GM12878 (cell line): ENCODE data around the gene SNX33.

Experiments
- CTCF ChIP-seq, 3 experiments: IDR thresholded peaks in 2 of 3; conservative IDR thresholded peaks in 1 of 3; 2 replicates each; pipeline ENCODE4 v1.5.1; 2011; ENCODE audit warnings: low read depth in 3 of 3, low read length in 3 of 3, mild to moderate bottlenecking in 3 of 3, control low read depth in 2 of 3, moderate library complexity in 2 of 3, inconsistent platforms in 1 of 3, mixed read lengths in 1 of 3; ENCODE audit not compliant: control insufficient read depth in 2 of 3, insufficient read depth in 1 of 3; ENCODE audit errors: extremely low read depth in 1 of 3
- EP300 ChIP-seq, 2 experiments: fragments of 150-350 bp in 1 of 2; IDR thresholded peaks; 2 replicates each; pipeline ENCODE4 v1.6.1; 2011 to 2012; ENCODE audit warnings: low read depth in 2 of 2, low read length in 2 of 2, borderline replicate concordance in 1 of 2, improper control_type of control experiment in 1 of 2, inconsistent platforms in 1 of 2; ENCODE audit not compliant: control insufficient read depth in 1 of 2
- ESRRA ChIP-seq: IDR thresholded peaks from 2 replicates; pipeline ENCODE4 v1.6.1; 2012; ENCODE audit warnings: mild to moderate bottlenecking, low read length, improper control_type of control experiment
- EZH2 ChIP-seq: IDR thresholded peaks from 2 replicates; pipeline ENCODE4 v1.6.1; 2012; ENCODE audit warnings: low read depth, mild to moderate bottlenecking, control low read depth, inconsistent platforms, low read length, borderline replicate concordance; ENCODE audit not compliant: control insufficient read depth
- GABPA ChIP-seq: IDR thresholded peaks from 2 replicates; pipeline ENCODE4 v1.6.1; 2014; ENCODE audit warnings: antibody characterized with exemption, low read depth, mild to moderate bottlenecking, inconsistent platforms
- MAX ChIP-seq: IDR thresholded peaks from 2 replicates; pipeline ENCODE4 v1.6.1; 2012; ENCODE audit warnings: low read depth, low read length, improper control_type of control experiment
- RAD51 ChIP-seq: fragments of 450-650 bp; IDR thresholded peaks from 2 replicates; pipeline ENCODE4 v1.6.1; 2016; ENCODE audit warnings: moderate library complexity, mild to moderate bottlenecking, inconsistent platforms
- SMC3 ChIP-seq: IDR thresholded peaks from 2 replicates; pipeline ENCODE4 v1.6.1; 2011; ENCODE audit warnings: low read length, improper control_type of control experiment, borderline replicate concordance
- TAF1 ChIP-seq: IDR thresholded peaks from 2 replicates; pipeline ENCODE4 v1.6.1; 2011; ENCODE audit warnings: mild to moderate bottlenecking, low read depth, low read length, borderline replicate concordance
- TCF12 ChIP-seq: IDR thresholded peaks from 2 replicates; pipeline ENCODE4 v1.6.1; 2011; ENCODE audit warnings: low read depth, mild to moderate bottlenecking, low read length

GRCh38 chr15:75639191-75639708 is 8.5 kb upstream of the SNX33 start:
- TF ChIP-seq MAX (no peak), EZH2 (no peak), SMC3 (no peak), CTCF (IDR thresholded peaks at IDR 0.05 in 2 of 3, conservative IDR thresholded peaks at IDR 0.05 in 1 of 3; ENCODE audit: control insufficient read depth in 2 of 3, extremely low read depth in 1 of 3, insufficient read depth in 1 of 3, low read depth in 3 of 3, low read length in 3 of 3) (no peak), TCF12 (no peak), EP300 (IDR thresholded peaks at IDR 0.05; ENCODE audit: borderline replicate concordance in 1 of 2, control insufficient read depth in 1 of 2, low read depth in 2 of 2, low read length in 2 of 2) (no peak), TAF1 (no peak), ESRRA (no peak), RAD51 (peak; percentile 69), GABPA (no peak)
